Coronary artery (tissue), 2 donors: ENCODE data around the gene FCER1G.
"Not testable (repeated sequence)": the region's sequence is repeated elsewhere in the genome, so short reads cannot be mapped to it uniquely, and the experiment has no call there.

ENCODE experiments used
- DNase-seq: peaks from one replicate; pipeline ENCODE4 v3.0.0-alpha.2; 2017; ENCODE audit warnings: low spot score
- H3K27ac ChIP-seq, 2 donors: fragments of 200-600 bp; sonication (generic); one replicate each; pipeline ENCODE4 v1.5.1; 2016 to 2019
- H3K4me3 ChIP-seq: fragments of 200-600 bp; sonication (generic); 2 replicates; pipeline ENCODE4 v1.5.1; 2016; ENCODE audit warnings: mild to moderate bottlenecking, moderate library complexity
- TF ChIP-seq, protein P1 (sequence below): fragments of 200-600 bp; sonication (generic); IDR thresholded peaks from one replicate; pipeline ENCODE4 v1.5.1; 2019; ENCODE audit warnings: antibody characterized with exemption

FCER1G gene

DNA sequence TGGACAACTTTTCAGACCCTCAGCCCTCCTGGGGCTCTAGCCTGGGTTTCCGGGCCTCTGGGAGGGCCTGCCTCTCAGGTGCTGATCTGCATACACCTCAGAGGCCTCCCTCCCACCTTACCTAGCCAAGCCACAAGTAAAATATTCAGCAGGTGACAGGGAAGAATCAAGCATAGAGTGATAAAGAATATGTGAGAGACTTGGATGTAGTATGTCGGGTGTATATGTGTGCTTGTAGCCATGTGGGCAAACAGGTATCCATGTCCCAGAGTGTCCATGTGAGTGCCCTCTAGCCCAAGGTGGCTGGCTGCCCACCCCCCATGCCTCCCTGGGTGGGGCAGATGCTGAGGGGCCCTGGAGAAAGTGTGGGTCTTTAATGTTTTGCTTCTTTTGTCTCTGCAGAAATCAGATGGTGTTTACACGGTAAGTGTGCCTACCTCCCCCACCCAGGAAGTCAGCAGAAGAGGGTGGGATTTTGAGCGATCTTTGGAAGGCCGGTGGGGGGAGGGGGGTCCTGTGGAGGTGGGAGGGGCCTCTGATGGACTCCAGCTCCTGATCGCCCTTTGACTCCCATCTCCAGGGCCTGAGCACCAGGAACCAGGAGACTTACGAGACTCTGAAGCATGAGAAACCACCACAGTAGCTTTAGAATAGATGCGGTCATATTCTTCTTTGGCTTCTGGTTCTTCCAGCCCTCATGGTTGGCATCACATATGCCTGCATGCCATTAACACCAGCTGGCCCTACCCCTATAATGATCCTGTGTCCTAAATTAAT, 3.4 kb downstream of the FCER1G start:
- no peak for DNase-seq
- Histone ChIP-seq H3K27ac (peak overlapping the region in 1 of 2 donors; percentile 94), H3K4me3 (peak overlapping the region; percentile 47)
- TF ChIP-seq, protein P1, sequence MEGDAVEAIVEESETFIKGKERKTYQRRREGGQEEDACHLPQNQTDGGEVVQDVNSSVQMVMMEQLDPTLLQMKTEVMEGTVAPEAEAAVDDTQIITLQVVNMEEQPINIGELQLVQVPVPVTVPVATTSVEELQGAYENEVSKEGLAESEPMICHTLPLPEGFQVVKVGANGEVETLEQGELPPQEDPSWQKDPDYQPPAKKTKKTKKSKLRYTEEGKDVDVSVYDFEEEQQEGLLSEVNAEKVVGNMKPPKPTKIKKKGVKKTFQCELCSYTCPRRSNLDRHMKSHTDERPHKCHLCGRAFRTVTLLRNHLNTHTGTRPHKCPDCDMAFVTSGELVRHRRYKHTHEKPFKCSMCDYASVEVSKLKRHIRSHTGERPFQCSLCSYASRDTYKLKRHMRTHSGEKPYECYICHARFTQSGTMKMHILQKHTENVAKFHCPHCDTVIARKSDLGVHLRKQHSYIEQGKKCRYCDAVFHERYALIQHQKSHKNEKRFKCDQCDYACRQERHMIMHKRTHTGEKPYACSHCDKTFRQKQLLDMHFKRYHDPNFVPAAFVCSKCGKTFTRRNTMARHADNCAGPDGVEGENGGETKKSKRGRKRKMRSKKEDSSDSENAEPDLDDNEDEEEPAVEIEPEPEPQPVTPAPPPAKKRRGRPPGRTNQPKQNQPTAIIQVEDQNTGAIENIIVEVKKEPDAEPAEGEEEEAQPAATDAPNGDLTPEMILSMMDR: no peak

DNA sequence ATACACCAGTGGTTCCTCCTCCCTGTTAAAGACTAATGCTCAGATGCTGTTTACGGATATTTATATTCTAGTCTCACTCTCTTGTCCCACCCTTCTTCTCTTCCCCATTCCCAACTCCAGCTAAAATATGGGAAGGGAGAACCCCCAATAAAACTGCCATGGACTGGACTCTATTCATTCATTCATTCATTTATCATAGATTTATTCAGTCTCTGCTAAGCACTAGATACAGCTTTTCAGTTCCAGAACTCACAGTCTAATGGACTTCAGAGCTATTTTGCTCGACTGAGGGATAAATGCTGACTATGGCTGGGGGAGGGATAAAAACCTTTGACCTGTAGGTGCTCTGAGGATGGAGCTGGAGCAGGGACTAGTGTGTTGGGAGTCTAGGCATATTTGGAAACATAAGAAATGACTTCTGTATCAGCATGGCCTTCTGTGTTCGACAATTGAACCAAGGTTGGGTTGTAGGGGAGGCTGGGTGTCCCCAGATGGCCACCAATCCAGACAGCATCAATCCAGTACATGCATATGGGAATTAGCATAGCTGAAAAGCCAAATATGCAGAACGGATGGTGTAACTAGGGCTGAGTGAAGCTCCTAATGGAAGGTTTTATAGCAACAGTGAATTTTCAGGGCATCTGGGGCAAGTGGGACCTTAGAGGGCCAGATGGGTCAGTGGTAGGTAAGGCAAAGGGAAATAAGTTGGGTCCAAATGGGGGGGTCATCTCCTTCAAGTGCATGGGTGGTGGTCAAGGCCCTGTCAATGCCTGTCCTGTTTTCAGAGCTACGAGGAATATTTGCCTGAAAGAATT, 4.2 kb downstream of the FCER1G start:
- Histone ChIP-seq H3K4me3 (no peak overlapping the region), H3K27ac (no peak overlapping the region)
- TF ChIP-seq, protein P1: no peak
- DNase-seq: no peak

DNA sequence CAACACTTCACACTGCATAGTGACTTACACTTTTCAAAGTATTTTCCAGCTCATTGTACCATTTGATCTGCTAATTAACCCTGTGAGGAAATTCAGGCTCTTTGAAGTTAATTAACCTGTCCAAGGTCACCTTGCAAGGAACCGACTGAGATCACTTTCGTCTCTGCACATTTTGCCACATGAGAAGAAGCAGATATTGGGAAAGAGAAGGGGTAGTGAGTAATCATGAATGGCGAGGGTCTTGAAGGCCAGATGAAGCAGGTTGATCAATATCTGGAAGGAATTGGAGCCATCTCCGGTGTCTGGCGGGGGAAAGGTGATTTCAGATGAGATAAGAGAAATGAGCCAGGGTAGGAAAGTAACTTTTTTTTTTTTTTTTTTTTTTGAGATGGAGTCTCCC, 4.9 kb downstream of the FCER1G start:
- Histone ChIP-seq H3K27ac (no peak overlapping the region), H3K4me3 (no peak overlapping the region)
- no peak for DNase-seq
- TF ChIP-seq, protein P1: no peak

DNA sequence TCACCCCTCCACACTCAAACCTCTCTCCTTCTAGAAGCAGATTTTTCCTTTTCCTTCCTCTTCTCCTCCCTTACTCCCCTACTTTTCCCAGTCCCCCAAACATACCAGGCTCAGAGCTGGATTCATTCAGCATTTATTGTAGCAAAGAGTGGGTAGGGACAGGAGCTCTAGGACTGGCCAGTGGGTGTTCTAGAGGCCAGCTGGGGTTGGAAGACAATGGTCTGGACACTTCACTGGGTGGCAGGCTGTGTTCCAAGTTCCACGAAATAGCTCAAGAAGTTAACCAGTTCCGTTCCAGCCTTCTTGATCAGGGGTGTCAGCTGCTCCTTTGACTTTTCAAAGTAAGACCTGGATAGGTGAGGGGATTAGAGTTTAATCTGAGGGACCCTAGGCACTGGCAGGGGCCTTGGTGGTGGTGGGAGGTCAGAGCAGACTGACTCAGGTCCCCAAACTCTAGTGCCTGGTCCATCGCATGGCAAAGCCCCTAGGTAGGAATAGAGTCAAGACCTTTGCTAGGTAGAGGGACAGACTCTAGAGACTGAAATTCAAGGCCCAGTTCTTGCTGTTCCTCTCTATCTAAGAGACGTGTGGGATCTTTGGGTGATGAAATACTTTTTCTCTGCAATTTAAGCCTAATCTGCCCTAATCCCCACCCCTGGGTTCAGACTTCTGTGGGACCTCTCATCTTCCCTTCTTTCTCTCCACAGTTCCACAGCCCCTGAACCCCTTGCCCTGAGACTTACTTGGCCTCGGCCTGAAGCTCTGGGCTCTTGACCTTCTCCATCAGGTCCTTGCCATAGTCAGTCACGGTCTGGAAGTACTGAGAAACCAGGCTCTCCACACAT, 7.3 kb downstream of the FCER1G start:
- H3K4me3 ChIP-seq: no peak overlapping the region
- TF ChIP-seq, protein P1: no peak
- no peak overlapping the region for H3K27ac ChIP-seq
- no peak for DNase-seq

DNA sequence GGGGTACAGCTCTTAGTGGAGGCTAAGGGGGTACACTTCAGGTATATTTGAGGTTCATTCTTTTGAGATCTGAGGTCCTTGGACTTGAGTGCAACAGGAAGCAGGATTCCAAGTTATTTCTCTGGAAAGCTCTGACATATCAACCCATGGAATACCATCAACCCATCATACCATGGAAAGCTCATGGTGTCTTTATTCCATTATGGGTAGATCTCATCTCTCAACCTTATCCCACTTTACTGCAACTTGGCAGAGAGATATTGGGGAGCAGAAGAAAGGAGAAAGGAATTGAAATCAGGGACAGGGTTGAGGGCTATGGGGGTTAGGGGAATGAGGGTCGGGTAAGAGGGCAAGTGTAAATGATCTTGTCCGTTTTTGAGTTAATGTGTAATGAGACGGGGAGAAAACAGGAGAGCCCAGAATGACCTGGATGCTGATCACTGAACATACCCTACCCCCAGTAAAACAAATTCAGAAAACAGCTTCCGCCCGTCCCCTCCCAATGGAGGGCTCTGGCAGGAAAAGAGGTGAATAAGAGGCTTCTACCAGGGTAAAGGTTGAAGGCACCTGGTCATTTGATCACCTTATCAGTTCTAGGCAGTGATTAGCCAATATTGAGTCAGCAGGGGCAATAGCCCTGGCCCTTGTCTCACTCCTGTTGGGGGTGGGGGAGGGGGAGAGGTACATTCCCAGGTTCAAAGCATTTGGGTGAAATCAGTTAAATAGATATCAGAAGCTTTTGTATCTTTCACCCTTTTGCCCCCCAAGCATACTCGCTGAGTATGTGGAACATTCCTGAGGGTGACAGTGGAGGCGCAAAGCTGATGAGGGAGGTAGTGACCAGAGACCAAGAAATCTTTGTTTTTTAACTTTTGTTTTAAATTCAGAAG, 9.0 kb downstream of the FCER1G start:
- Histone ChIP-seq H3K4me3 (no peak overlapping the region), H3K27ac (no peak overlapping the region)
- TF ChIP-seq, protein P1: no peak
- DNase-seq: no peak

DNA sequence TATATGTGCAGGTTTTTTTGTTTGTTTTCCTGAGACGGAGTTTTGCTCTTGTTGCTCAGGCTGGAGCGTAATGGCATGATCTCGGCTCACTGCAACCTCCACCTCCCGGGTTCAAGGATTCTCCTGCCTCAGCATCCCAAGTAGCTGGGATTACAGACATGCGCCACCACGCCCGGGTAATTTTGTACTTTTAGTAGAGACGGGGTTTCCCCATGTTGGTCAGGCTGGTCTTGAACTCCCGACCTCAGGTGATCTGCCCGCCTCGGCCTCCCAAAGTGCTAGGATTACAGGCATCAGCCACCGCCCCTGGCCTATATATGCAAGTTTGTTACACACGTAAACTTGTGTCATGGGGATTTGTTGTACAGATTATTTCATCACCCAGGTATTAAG, 9.6 kb downstream of the FCER1G start:
- H3K27ac ChIP-seq, DNase-seq, H3K4me3 ChIP-seq: not testable (repeated sequence)
